HepG2 (cell line): ENCODE data around the gene MAT2A. TPM values are rescaled to one million over a fixed set of nuclear protein-coding genes. Genes with fewer than 3 reads are reported as not detected.

Experiments used
- BCL6 ChIP-seq: IDR thresholded peaks from 2 replicates; pipeline ENCODE4 v1.6.1; 2016; ENCODE audit warnings: missing genetic modification reagents, missing compliant biosample characterization
- HDAC1 ChIP-seq: sonication (generic); formaldehyde crosslinking; IDR thresholded peaks from 2 replicates; pipeline ENCODE4 v1.5.1; 2020; ENCODE audit warnings: mild to moderate bottlenecking, missing genetic modification reagents
- HDAC2 ChIP-seq: sonication (generic); formaldehyde crosslinking; IDR thresholded peaks from 2 replicates; pipeline ENCODE4 v1.4.0; 2020; ENCODE audit warnings: missing genetic modification reagents
- KDM3A ChIP-seq: IDR thresholded peaks from 2 replicates; pipeline ENCODE4 v1.6.1; 2018; ENCODE audit warnings: low read depth, missing compliant biosample characterization
- LBX2 ChIP-seq: sonication (generic); formaldehyde crosslinking; IDR thresholded peaks from 2 replicates; pipeline ENCODE4 v1.5.0; 2020; ENCODE audit warnings: missing genetic modification reagents, mild to moderate bottlenecking, borderline replicate concordance
- MAFG ChIP-seq: sonication (generic); formaldehyde crosslinking; IDR thresholded peaks from 2 replicates; pipeline ENCODE4 v1.5.1; 2020; ENCODE audit warnings: mild to moderate bottlenecking, missing genetic modification reagents
- MEF2D ChIP-seq: sonication (generic); formaldehyde crosslinking; IDR thresholded peaks from 2 replicates; pipeline ENCODE4 v1.5.1; 2020; ENCODE audit warnings: mild to moderate bottlenecking, missing genetic modification reagents
- MTERF4 ChIP-seq: sonication (generic); formaldehyde crosslinking; IDR thresholded peaks from 2 replicates; pipeline ENCODE4 v1.8.0; 2023; ENCODE audit warnings: mild to moderate bottlenecking, missing genetic modification reagents
- POLR2AphosphoS2 ChIP-seq: IDR thresholded peaks from 2 replicates; pipeline ENCODE4 v1.6.1; 2011; ENCODE audit warnings: low read depth, low read length, improper control_type of control experiment
- RFXAP ChIP-seq: sonication (generic); formaldehyde crosslinking; IDR thresholded peaks from 2 replicates; pipeline ENCODE4 v1.4.0; 2020; ENCODE audit warnings: missing genetic modification reagents, borderline replicate concordance
- SKI ChIP-seq: fragments of 450-650 bp; IDR thresholded peaks from one replicate; pipeline ENCODE4 v1.6.1; 2018; ENCODE audit warnings: mild to moderate bottlenecking; ENCODE audit not compliant: partially characterized antibody
- SMC3 ChIP-seq: IDR thresholded peaks from 2 replicates; pipeline ENCODE4 v1.6.1; 2011; ENCODE audit warnings: low read length, improper control_type of control experiment
- TBX3 ChIP-seq: fragments of 450-650 bp; IDR thresholded peaks from 2 replicates; pipeline ENCODE4 v1.6.1; 2017; ENCODE audit warnings: antibody characterized with exemption, mild to moderate bottlenecking, inconsistent platforms, borderline replicate concordance
- ZFP90 ChIP-seq: sonication (generic); formaldehyde crosslinking; IDR thresholded peaks from 2 replicates; pipeline ENCODE4 v1.8.0; 2022; ENCODE audit warnings: missing genetic modification reagents, mild to moderate bottlenecking, inconsistent platforms, borderline replicate concordance
- ZMYM3 ChIP-seq: sonication (generic); formaldehyde crosslinking; IDR thresholded peaks from 2 replicates; pipeline ENCODE4 v1.5.1; 2020; ENCODE audit warnings: mild to moderate bottlenecking, missing genetic modification reagents
- ZNF407 ChIP-seq: sonication (generic); formaldehyde crosslinking; IDR thresholded peaks from one replicate; pipeline ENCODE4 v1.5.1; 2020; ENCODE audit warnings: mild to moderate bottlenecking, missing genetic modification reagents; ENCODE audit errors: not compliant biosample characterization
- ZNF512B ChIP-seq: sonication (generic); formaldehyde crosslinking; IDR thresholded peaks from 2 replicates; pipeline ENCODE4 v1.5.1; 2020; ENCODE audit warnings: missing genetic modification reagents, mild to moderate bottlenecking, borderline replicate concordance
- ZNF788 ChIP-seq: sonication (generic); formaldehyde crosslinking; IDR thresholded peaks from 2 replicates; pipeline ENCODE4 v1.5.0; 2020; ENCODE audit warnings: mild to moderate bottlenecking, missing genetic modification reagents, borderline replicate concordance
- polyA plus RNA-seq, 8 experiments: library from polyadenylated mRNA; depleted of rRNA in 3 of 8; stranded (reverse) in 7 of 8; unstranded in 1 of 8; fragments of >200 nt; fragmentation: Illumina TruSeq in 4 of 8; extraction: Trizol in 4 of 8; gene quantifications; 2 replicates each; pipeline versions ENCODE4 v1.2.1 to v1.2.3, GENCODE V29; 2011 to 2016; ENCODE audit warnings: low read depth in 4 of 8, missing spikeins in 1 of 8, mixed read lengths in 1 of 8; ENCODE audit not compliant: insufficient read depth in 1 of 8
- total RNA-seq, 5 experiments: library from RNA; depleted of rRNA; stranded (reverse); fragments of >200 nt; fragmentation: Illumina TruSeq; extraction: Trizol; gene quantifications; 2 replicates each; pipeline ENCODE4 v1.2.3, GENCODE V29; 2016; ENCODE audit warnings: low read depth in 1 of 5

The MAT2A gene
- total and polyA plus RNA-seq, 2 of the 13 experiments (the other 11 are each of a cell fraction or from before 2014, with no cell fraction given), result 155 to 331 TPM

- no peak for TF ChIP-seq ZNF407
- peak; percentile 77; the same call in 1 of the 2 replicates for TF ChIP-seq LBX2 (CRISPR knock-in tag)
- no peak for TF ChIP-seq POLR2AphosphoS2
- no peak for TF ChIP-seq MAFG (CRISPR knock-in tag)
- peak; percentile 68 for TF ChIP-seq BCL6 (CRISPR knock-in tag)
- no peak for TF ChIP-seq TBX3
- TF ChIP-seq HDAC2, result peak; percentile 49; the same call in 1 of the 2 replicates
- peak; percentile 69 for TF ChIP-seq SKI
- TF ChIP-seq HDAC1 (CRISPR knock-in tag), result peak; percentile 77
- TF ChIP-seq SMC3, result no peak; the same call in 1 of the 2 replicates
- TF ChIP-seq ZNF512B (CRISPR knock-in tag), result peak; percentile 94; the same call in 1 of the 2 replicates
- TF ChIP-seq RFXAP (CRISPR knock-in tag), result peak; percentile 80
- TF ChIP-seq ZMYM3 (CRISPR knock-in tag), result no peak
- TF ChIP-seq ZNF788 (CRISPR knock-in tag), result peak; percentile 95; the same call in 1 of the 2 replicates
- TF ChIP-seq KDM3A, result no peak; the same call in 1 of the 2 replicates
- TF ChIP-seq ZFP90 (CRISPR knock-in tag), result peak; percentile 92; the same call in 1 of the 2 replicates
- no peak; the same call in none of the 2 replicates for TF ChIP-seq MTERF4
- TF ChIP-seq MEF2D (CRISPR knock-in tag), result no peak; the same call in 1 of the 2 replicates
Observed at GRCh38 chr2:85584354-85584856, 45.4 kb downstream of the MAT2A start, which contains the start of gene VAMP5 (continued).
